Hepatocyte (in vitro differentiated cells): ENCODE measurements around the gene AIFM1.

ENCODE experiments used
- EZH2 ChIP-seq: fragments of 200-600 bp; sonication (generic); IDR thresholded peaks from 2 replicates; pipeline ENCODE4 v1.6.1; 2016; ENCODE audit warnings: antibody characterized with exemption, mild to moderate bottlenecking, borderline replicate concordance
- EZH2phosphoT487 ChIP-seq: fragments of 200-600 bp; sonication (generic); IDR thresholded peaks from one replicate; pipeline ENCODE4 v1.6.1; 2018; ENCODE audit warnings: antibody characterized with exemption, mild to moderate bottlenecking, low read depth, moderate library complexity; ENCODE audit not compliant: unreplicated experiment, severe bottlenecking
- TF ChIP-seq, protein P1 (sequence below): fragments of 200-600 bp; sonication (generic); IDR thresholded peaks from 2 replicates; pipeline ENCODE4 v1.5.1; 2016; ENCODE audit warnings: antibody characterized with exemption, mild to moderate bottlenecking; ENCODE audit not compliant: poor library complexity

- TF ChIP-seq, protein P1, sequence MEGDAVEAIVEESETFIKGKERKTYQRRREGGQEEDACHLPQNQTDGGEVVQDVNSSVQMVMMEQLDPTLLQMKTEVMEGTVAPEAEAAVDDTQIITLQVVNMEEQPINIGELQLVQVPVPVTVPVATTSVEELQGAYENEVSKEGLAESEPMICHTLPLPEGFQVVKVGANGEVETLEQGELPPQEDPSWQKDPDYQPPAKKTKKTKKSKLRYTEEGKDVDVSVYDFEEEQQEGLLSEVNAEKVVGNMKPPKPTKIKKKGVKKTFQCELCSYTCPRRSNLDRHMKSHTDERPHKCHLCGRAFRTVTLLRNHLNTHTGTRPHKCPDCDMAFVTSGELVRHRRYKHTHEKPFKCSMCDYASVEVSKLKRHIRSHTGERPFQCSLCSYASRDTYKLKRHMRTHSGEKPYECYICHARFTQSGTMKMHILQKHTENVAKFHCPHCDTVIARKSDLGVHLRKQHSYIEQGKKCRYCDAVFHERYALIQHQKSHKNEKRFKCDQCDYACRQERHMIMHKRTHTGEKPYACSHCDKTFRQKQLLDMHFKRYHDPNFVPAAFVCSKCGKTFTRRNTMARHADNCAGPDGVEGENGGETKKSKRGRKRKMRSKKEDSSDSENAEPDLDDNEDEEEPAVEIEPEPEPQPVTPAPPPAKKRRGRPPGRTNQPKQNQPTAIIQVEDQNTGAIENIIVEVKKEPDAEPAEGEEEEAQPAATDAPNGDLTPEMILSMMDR, result no peak
- TF ChIP-seq EZH2, result no peak
- no peak for TF ChIP-seq EZH2phosphoT487
Measured at GRCh38 chrX:130124577-130124976, 41.1 kb downstream of the AIFM1 start.
